Osteoblast (primary cell): Measurements from ENCODE around the gene SULF2. TPM values are rescaled to one million over a fixed set of nuclear protein-coding genes. Genes with fewer than 3 reads are reported as not detected.

Experiments used
- DNase-seq: peaks from one replicate; pipeline ENCODE4 v3.0.0; 2011; ENCODE audit warnings: low spot score, mixed read lengths; ENCODE audit not compliant: insufficient read length; ENCODE audit errors: missing footprints
- H2AFZ ChIP-seq: 2 replicates; pipeline ENCODE4 v1.6.0; 2011; ENCODE audit warnings: mild to moderate bottlenecking, low read length
- H3K27ac ChIP-seq: 2 replicates; pipeline ENCODE4 v1.5.1; 2011; ENCODE audit warnings: mild to moderate bottlenecking, low read depth, low read length, moderate library complexity
- H3K27me3 ChIP-seq: 2 replicates; pipeline ENCODE4 v1.6.0; 2012; ENCODE audit warnings: mild to moderate bottlenecking, control low read depth, inconsistent platforms, low read length, moderate library complexity; ENCODE audit not compliant: insufficient read depth
- H3K36me3 ChIP-seq: 2 replicates; pipeline ENCODE4 v1.5.1; 2011; ENCODE audit warnings: mild to moderate bottlenecking, low read length, control low read depth, moderate library complexity; ENCODE audit not compliant: insufficient read depth
- H3K4me1 ChIP-seq: 2 replicates; pipeline ENCODE4 v1.5.1; 2011; ENCODE audit warnings: mild to moderate bottlenecking, low read length, control low read depth, moderate library complexity; ENCODE audit not compliant: insufficient read depth
- H3K4me2 ChIP-seq: 2 replicates; pipeline ENCODE4 v1.6.0; 2011; ENCODE audit warnings: mild to moderate bottlenecking, low read length; ENCODE audit not compliant: insufficient read depth
- H3K4me3 ChIP-seq: fragments of 200-600 bp; sonication (generic); 3 replicates; pipeline ENCODE4 v1.5.1; 2012; ENCODE audit warnings: mild to moderate bottlenecking, low read length, inconsistent platforms; ENCODE audit not compliant: insufficient read depth
- H3K79me2 ChIP-seq: 2 replicates; pipeline ENCODE4 v1.6.0; 2012; ENCODE audit warnings: mild to moderate bottlenecking, low read length, control low read depth, inconsistent platforms; ENCODE audit not compliant: insufficient read depth
- H3K9me3 ChIP-seq: 2 replicates; pipeline ENCODE4 v1.5.1; 2011; ENCODE audit warnings: low read depth, low read length, control low read depth
- H4K20me1 ChIP-seq: 2 replicates; pipeline ENCODE4 v1.6.0; 2012; ENCODE audit warnings: mild to moderate bottlenecking, low read length, control low read depth; ENCODE audit not compliant: insufficient read depth
- CTCF ChIP-seq: IDR thresholded peaks from 2 replicates; pipeline ENCODE4 v1.5.1; 2011; ENCODE audit warnings: mild to moderate bottlenecking, low read depth, low read length, moderate library complexity; ENCODE audit errors: extremely low read depth
- total RNA-seq: library from RNA; depleted of rRNA; stranded (reverse); fragments of >200 nt; gene quantifications from 2 replicates; pipeline ENCODE4 v1.2.3, GENCODE V29; 2012

The SULF2 gene
- total RNA-seq, 1 donor, result 102 TPM

- H3K9me3 ChIP-seq, result no peaks in the 10 kb centered on the region
- no peak for DNase-seq
- no peak overlapping the region for H2AFZ ChIP-seq
- peaks cover 3% of the 10 kb centered on the region for H3K27me3 ChIP-seq
- H3K27ac ChIP-seq, result no peak overlapping the region
- H3K4me2 ChIP-seq, result no peak overlapping the region
- no peaks in the 10 kb centered on the region for H4K20me1 ChIP-seq
- H3K4me3 ChIP-seq, result no peak overlapping the region
- no peak for TF ChIP-seq CTCF
- H3K36me3 ChIP-seq, result no peaks in the 10 kb centered on the region
- no peaks in the 10 kb centered on the region for H3K79me2 ChIP-seq
- no peaks in the 10 kb centered on the region for H3K4me1 ChIP-seq
Measured at GRCh38 chr20:47684306-47685080, 100.8 kb downstream of the SULF2 start.

DNA sequence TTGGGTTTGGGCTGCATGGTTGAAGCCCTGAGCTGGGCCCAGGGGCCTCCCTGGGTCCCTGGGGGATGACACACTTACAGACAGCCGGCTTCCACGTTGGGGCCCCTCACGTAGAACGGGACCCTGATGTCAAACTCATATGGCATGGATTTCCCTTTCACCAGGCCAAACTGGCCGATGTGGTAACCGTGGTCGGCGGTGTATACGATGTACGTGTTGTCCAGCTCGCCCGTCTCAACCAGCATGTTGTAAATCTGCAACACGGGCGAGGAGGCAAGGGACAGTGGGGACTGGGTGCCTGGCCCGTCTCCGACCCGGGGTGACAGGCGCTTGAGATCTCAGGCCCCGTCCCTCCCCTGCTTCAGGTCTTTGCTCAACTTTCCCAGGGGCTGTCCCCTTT, 102.4 kb downstream of the SULF2 start:
- no peak overlapping the region for H3K27ac ChIP-seq

DNA sequence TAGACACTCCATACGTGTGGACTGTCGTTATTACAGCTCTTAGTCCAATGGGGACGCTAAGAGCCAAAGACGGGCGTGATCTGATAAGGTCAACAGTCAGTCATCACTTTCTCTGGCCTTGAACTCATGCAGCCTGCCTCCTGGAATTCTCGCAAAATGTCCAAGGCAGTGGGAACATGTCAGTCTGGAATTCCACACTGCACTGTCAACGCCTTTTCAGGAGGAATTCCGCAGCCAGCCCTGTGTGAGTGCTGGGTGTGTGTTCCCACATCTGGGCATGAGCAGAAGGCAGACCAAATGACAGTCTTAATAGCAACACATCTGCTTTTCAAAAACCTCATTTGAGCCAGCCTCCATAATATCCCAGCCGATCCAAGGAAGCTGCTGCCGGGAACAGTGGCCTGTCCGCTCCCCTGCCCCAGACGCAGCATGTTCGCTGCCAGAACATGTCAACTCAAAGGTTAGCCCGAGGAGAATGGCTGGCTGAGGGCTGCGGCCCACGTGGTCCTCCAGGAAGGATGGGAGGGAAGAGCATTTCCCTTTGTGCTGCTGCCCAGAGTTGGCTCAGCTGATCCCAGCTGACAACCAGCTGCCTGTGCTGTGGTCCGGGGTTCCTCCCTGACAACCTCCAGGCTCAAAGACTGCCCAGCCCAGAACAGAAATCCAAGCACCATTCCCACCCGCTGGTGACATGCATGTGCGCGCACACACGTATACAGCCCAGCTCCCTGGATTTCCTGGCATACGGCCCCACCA, 103.1 kb downstream of the SULF2 start:
- no peaks in the 10 kb centered on the region for H3K36me3 ChIP-seq
- no peaks in the 10 kb centered on the region for H3K79me2 ChIP-seq
- DNase-seq, result no peak
- H3K4me2 ChIP-seq, result no peak overlapping the region
- H3K27me3 ChIP-seq, result peaks cover 3% of the 10 kb centered on the region
- H3K4me1 ChIP-seq, result no peaks in the 10 kb centered on the region
- H3K9me3 ChIP-seq, result no peaks in the 10 kb centered on the region
- TF ChIP-seq CTCF, result no peak
- no peak overlapping the region for H3K4me3 ChIP-seq
- no peaks in the 10 kb centered on the region for H4K20me1 ChIP-seq
- H3K27ac ChIP-seq, result no peak overlapping the region
- H2AFZ ChIP-seq, result no peak overlapping the region

More for the DNA sequence above, 102.4 kb downstream of the SULF2 start:
- Histone ChIP-seq H3K27me3 (peaks cover 3% of the 10 kb centered on the region), H4K20me1 (no peaks in the 10 kb centered on the region), H3K4me3 (no peak overlapping the region), H3K36me3 (no peaks in the 10 kb centered on the region), H2AFZ (no peak overlapping the region), H3K4me1 (no peaks in the 10 kb centered on the region), H3K9me3 (no peaks in the 10 kb centered on the region), H3K79me2 (no peaks in the 10 kb centered on the region), H3K4me2 (no peak overlapping the region)
- DNase-seq, result no peak
- no peak for TF ChIP-seq CTCF
